IPS-15b (cell line): ENCODE measurements around the gene PARD6B.

Experiments
- H3K27me3 ChIP-seq: one replicate; pipeline ENCODE4 v1.6.1; 2013; ENCODE audit warnings: low read length; ENCODE audit not compliant: control insufficient read depth, insufficient read depth
- H3K36me3 ChIP-seq: one replicate; pipeline ENCODE4 v1.6.1; 2013; ENCODE audit warnings: low read length; ENCODE audit not compliant: control insufficient read depth, insufficient read depth
- H3K4me1 ChIP-seq: one replicate; pipeline ENCODE4 v1.6.1; 2013; ENCODE audit warnings: mild to moderate bottlenecking, low read length; ENCODE audit not compliant: control insufficient read depth, insufficient read depth
- H3K4me3 ChIP-seq: one replicate; pipeline ENCODE4 v1.5.1; 2013; ENCODE audit warnings: low read depth, low read length
- H3K9ac ChIP-seq: one replicate; pipeline ENCODE4 v1.6.1; 2013; ENCODE audit warnings: low read depth, mild to moderate bottlenecking, low read length
- H3K9me3 ChIP-seq: one replicate; pipeline ENCODE4 v1.6.1; 2013; ENCODE audit warnings: mild to moderate bottlenecking, low read length; ENCODE audit not compliant: control insufficient read depth, insufficient read depth

Gene PARD6B

GRCh38 chr20:50744143-50744792 is 12.9 kb downstream of the PARD6B start:
- H3K4me1 ChIP-seq = peaks cover 24% of the 10 kb centered on the region
- no peaks in the 10 kb centered on the region for H3K27me3 ChIP-seq
- H3K9ac ChIP-seq = no peak overlapping the region
- no peaks in the 10 kb centered on the region for H3K9me3 ChIP-seq
- no peaks in the 10 kb centered on the region for H3K36me3 ChIP-seq
- no peak overlapping the region for H3K4me3 ChIP-seq

DNA sequence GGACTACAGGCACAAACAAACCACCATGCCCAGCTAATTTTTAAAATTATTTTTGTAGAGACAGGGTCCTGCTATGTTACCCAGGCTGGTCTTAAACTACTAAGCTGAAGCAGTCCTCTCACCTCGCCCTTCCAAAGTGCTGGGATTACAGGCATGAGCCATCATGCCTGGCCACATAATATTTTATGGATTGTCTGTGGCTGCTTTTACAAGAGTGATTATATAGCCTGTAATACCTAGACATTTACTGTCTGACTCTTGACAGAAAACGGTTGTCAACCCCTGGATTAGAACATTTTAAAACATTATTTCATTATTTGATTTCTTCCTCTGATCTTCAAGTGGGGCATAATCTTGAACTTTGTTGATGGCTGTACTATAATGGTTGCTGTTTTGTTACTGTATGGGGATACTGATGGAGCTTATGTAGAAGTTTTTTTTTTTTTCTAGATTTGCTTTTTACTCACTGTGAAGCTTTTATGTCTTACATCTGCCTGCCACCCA is 14.3 kb downstream of the PARD6B start:
- Histone ChIP-seq H3K4me1 (peaks cover 21% of the 10 kb centered on the region), H3K4me3 (no peak overlapping the region), H3K9me3 (no peaks in the 10 kb centered on the region), H3K36me3 (peaks cover 4% of the 10 kb centered on the region), H3K9ac (no peak overlapping the region), H3K27me3 (no peaks in the 10 kb centered on the region)

DNA sequence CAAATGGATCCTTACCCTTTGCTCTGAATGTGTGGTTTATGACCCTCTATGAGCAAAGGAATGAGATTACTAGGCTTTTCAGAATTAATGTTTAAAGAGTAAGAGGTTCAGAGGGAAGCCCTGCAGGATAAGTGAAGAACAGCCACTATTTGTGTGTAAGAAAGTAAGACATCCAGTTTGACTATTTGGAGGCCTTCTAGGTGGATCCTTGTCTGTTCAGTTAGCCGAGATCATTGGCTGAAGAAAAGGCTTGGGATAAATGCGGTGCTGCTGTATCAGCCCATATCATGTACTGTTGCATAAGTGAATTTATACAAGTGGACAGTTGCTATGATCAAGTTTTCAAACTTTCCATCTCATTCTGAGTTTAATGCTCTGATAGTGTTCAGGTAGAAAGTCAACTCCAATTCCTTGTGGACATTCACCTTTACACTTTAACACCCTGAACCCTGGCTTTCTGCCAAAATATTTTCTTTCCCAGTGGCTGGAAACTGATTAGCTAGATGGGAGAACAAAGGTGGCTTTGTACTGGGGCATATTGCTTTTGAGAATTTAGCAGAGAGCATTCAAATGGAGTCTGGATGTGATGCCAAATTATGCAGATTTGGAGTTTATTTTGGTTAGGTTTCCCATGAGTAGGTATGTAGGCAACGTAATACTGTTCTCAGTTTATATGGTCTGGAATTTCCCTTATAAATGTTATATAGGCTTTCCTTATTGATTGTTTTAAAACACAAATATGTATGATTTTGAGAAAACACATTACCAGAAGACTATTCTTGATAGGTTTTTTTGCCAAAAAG is 15.0 kb downstream of the PARD6B start:
- Histone ChIP-seq H3K4me1 (peaks cover 21% of the 10 kb centered on the region), H3K36me3 (peaks cover 4% of the 10 kb centered on the region), H3K27me3 (no peaks in the 10 kb centered on the region), H3K9me3 (no peaks in the 10 kb centered on the region), H3K4me3 (no peak overlapping the region), H3K9ac (no peak overlapping the region)

DNA sequence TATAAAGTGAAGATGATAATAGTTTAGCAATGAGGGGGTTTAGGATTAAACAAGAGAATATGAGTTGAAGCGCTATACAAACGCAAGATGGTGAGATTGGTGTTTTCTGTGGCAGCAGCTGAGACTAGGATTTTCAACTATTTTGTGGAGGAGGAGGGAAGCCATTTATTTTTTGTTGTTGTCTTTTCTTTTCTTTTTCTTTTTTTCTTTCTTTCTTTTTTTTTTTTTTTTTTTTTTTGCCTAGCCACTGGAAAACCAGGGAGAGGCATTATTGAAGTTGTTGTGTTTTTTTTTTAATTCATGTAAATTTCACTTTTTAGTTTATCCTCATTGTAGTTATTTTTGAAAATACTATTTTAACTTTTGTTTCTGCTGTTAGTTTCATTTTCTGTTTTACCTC is 15.9 kb downstream of the PARD6B start:
- no peaks in the 10 kb centered on the region for H3K9me3 ChIP-seq
- no peak overlapping the region for H3K4me3 ChIP-seq
- peaks cover 21% of the 10 kb centered on the region for H3K4me1 ChIP-seq
- no peak overlapping the region for H3K9ac ChIP-seq
- H3K36me3 ChIP-seq = peaks cover 4% of the 10 kb centered on the region
- no peaks in the 10 kb centered on the region for H3K27me3 ChIP-seq

GRCh38 chr20:50750145-50750671 is 18.8 kb downstream of the PARD6B start:
- H3K4me1 ChIP-seq = peaks cover 15% of the 10 kb centered on the region
- no peaks in the 10 kb centered on the region for H3K27me3 ChIP-seq
- peaks cover 4% of the 10 kb centered on the region for H3K36me3 ChIP-seq
- no peak overlapping the region for H3K9ac ChIP-seq
- no peaks in the 10 kb centered on the region for H3K9me3 ChIP-seq
- H3K4me3 ChIP-seq = no peak overlapping the region

DNA sequence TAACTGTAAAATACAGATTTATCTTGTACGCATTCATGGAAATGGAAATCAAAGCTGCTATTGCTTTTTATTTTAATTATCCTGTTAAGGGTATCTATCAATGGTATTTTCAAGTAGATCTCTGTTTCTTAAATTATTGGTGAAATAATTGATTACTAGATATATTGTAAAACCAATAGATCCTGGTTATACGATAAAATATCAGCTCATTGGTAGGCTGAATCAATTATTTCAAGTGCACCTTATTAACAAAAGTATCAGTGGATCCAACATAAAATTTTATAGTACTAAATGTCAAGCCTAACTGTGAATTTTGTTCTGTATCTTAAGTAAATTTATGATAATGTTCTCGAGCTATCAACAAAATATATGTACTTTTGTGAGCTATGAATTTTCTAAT is 21.8 kb downstream of the PARD6B start:
- Histone ChIP-seq H3K36me3 (peaks cover 4% of the 10 kb centered on the region), H3K27me3 (no peaks in the 10 kb centered on the region), H3K9me3 (no peaks in the 10 kb centered on the region), H3K9ac (no peak overlapping the region), H3K4me1 (no peaks in the 10 kb centered on the region), H3K4me3 (no peak overlapping the region)

DNA sequence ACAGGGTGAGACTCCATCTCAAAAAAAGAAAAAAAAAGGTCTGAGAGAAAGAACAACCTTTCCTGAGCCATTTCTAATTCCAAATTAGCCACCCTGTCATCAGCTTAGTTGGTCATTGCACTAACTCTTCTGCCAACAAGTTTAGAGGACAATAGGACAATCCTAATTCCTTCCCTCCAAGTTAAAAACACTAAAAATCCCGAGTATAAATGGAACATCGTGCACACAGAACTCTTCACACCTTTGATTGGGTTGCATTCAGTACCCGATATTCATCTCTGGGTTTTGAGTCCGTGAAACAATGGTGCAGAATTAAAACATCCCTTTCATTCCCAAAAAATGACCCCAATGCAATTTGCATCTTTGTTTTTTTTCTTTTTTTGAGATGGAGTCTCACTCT is 23.0 kb downstream of the PARD6B start:
- H3K27me3 ChIP-seq = no peaks in the 10 kb centered on the region
- H3K4me1 ChIP-seq = no peaks in the 10 kb centered on the region
- H3K9ac ChIP-seq = no peak overlapping the region
- H3K9me3 ChIP-seq = no peaks in the 10 kb centered on the region
- no peak overlapping the region for H3K4me3 ChIP-seq
- H3K36me3 ChIP-seq = peaks cover 4% of the 10 kb centered on the region

DNA sequence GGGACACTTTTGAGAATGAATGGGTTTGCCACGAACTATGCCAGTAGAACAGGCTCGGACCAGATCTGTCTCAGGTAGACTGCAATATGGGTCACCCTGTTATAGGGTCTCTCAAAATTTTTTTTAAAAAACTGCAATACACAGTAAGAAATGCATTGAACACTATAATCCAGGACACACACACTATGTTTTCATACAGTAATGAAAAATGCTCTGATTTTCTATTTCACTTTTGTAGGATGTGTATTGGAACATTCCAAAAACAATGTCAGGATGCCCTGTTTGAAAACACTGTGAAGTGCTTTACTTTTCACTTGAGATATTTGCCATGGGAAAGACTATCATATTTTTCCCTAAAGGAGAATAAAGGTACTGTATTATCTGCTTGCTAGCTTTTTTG is 25.1 kb downstream of the PARD6B start:
- H3K36me3 ChIP-seq = no peaks in the 10 kb centered on the region
- H3K4me3 ChIP-seq = no peak overlapping the region
- H3K9ac ChIP-seq = no peak overlapping the region
- H3K9me3 ChIP-seq = no peaks in the 10 kb centered on the region
- peaks cover 3% of the 10 kb centered on the region for H3K4me1 ChIP-seq
- no peaks in the 10 kb centered on the region for H3K27me3 ChIP-seq

GRCh38 chr20:50758469-50758868 is 27.1 kb downstream of the PARD6B start:
- Histone ChIP-seq H3K9me3 (no peaks in the 10 kb centered on the region), H3K36me3 (no peaks in the 10 kb centered on the region), H3K4me1 (peaks cover 6% of the 10 kb centered on the region), H3K9ac (no peak overlapping the region), H3K4me3 (no peak overlapping the region), H3K27me3 (no peaks in the 10 kb centered on the region)

GRCh38 chr20:50758992-50759391 is 27.6 kb downstream of the PARD6B start:
- Histone ChIP-seq H3K4me1 (peaks cover 6% of the 10 kb centered on the region), H3K27me3 (no peaks in the 10 kb centered on the region)

DNA sequence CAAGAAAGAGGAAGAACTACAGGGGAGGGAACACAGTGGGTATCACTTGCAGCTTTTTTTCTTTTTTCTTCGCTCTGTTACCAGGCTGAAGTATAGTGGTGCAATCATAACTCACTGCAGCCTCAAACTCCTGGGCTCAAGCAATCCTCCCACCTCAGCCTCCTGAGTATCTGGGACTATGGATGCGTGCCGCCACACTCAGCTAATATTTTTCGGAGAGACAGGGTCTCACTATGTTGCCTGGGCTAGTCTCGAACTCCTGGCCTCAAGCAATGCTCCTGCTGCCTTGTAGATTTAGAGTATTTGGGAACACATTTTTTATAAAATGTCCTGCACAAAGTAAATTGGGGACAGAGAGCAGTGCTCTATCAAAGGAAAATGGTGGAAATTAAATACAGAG is 28.3 kb downstream of the PARD6B start:
- Histone ChIP-seq H3K9ac (no peak overlapping the region), H3K4me1 (peaks cover 6% of the 10 kb centered on the region), H3K27me3 (no peaks in the 10 kb centered on the region), H3K36me3 (no peaks in the 10 kb centered on the region), H3K4me3 (no peak overlapping the region), H3K9me3 (no peaks in the 10 kb centered on the region)

More at GRCh38 chr20:50758992-50759391, 27.6 kb downstream of the PARD6B start:
- H3K9me3 ChIP-seq = no peaks in the 10 kb centered on the region
- H3K9ac ChIP-seq = no peak overlapping the region
- H3K4me3 ChIP-seq = no peak overlapping the region
- no peaks in the 10 kb centered on the region for H3K36me3 ChIP-seq

DNA sequence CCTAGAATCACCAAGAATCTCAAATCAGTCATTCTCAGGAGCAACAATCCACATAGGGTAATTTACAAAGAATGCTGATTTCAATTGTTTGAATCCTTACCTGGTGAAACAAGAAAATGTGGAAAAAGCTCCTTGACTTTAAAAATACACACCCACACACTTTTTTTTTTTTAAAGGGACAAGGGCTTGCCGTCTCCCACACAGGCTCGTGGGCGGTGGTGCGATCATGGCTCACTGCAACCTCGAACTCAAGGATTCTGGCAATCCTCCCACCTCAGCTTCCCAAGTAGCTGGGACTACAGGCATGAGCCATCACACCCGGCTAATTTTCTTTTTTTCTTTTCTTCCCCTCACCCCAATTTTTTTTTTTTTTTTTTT is 30.7 kb downstream of the PARD6B start:
- Histone ChIP-seq H3K9me3 (no peaks in the 10 kb centered on the region), H3K36me3 (no peaks in the 10 kb centered on the region), H3K9ac (no peak overlapping the region), H3K4me3 (no peak overlapping the region), H3K4me1 (peaks cover 8% of the 10 kb centered on the region), H3K27me3 (no peaks in the 10 kb centered on the region)
